ENCODE data around the gene TMEM140.

TMEM140 gene

GRCh38 chr7:135201350-135201749 lies 53.5 kb downstream of the TMEM140 start:
- H3K4me3 ChIP-seq (ENCODE audit: low read depth in 1 of 2, low read length in 2 of 2) = no peak overlapping the region
- H3K27me3 ChIP-seq (ENCODE audit: insufficient read depth, low read length, poor library complexity) = no peaks in the 10 kb centered on the region
- no peaks in the 10 kb centered on the region for H4K20me1 ChIP-seq (ENCODE audit: insufficient read depth, low read length)
- ATAC-seq (ENCODE audit: insufficient read depth, low read depth) = no peak
- no peak for DNase-seq
- H3K4me1 ChIP-seq (ENCODE audit: insufficient read depth, low read length) = no peaks in the 10 kb centered on the region
- no peak overlapping the region for H3K9ac ChIP-seq (ENCODE audit: low read depth, low read length)
- TF ChIP-seq CTCF (IDR thresholded peaks at IDR 0.05; ENCODE audit: borderline replicate concordance, extremely low read depth, low read length, poor library complexity, severe bottlenecking) = no peak
- no peak for TF ChIP-seq EZH2 (IDR thresholded peaks at IDR 0.05; ENCODE audit: borderline replicate concordance, low read depth, low read length, severe bottlenecking)
- peaks cover 35% of the 10 kb centered on the region for H3K36me3 ChIP-seq (ENCODE audit: insufficient read depth, low read length)
- no peaks in the 10 kb centered on the region for H3K9me3 ChIP-seq (ENCODE audit: insufficient read depth, low read length, severe bottlenecking)
- no peak overlapping the region for H3K4me2 ChIP-seq (ENCODE audit: insufficient read depth, low read length)
- H3K79me2 ChIP-seq (ENCODE audit: insufficient read depth, low read length) = no peaks in the 10 kb centered on the region
- no peak overlapping the region for H2AFZ ChIP-seq (ENCODE audit: low read depth, low read length)
- H3K27ac ChIP-seq (ENCODE audit: low read length) = no peak overlapping the region

DNA sequence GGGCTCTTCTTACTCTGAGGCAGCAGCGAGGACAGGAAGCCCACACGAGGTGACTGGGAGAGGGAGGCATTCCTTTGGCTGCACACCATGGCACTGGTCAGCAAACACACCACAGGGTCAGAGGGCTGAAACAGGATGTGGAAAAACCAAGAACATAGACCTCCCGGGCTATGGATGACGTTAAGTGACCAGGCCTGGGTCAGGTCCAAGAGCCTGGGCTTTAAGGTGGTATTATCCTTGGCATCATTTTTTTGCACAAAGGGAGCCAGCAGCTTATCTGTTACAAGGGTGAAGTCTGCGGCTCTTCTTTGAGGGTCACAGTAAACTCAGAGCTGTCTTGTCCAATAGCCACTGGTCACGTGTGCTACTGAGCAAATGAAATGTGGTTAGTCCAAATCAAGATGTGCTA lies 56.5 kb downstream of the TMEM140 start:
- H3K27ac ChIP-seq (ENCODE audit: low read length) = no peak overlapping the region
- no peak for ATAC-seq (ENCODE audit: insufficient read depth, low read depth)
- TF ChIP-seq CTCF (IDR thresholded peaks at IDR 0.05; ENCODE audit: borderline replicate concordance, extremely low read depth, low read length, poor library complexity, severe bottlenecking) = no peak
- no peak for TF ChIP-seq EZH2 (IDR thresholded peaks at IDR 0.05; ENCODE audit: borderline replicate concordance, low read depth, low read length, severe bottlenecking)
- H3K79me2 ChIP-seq (ENCODE audit: insufficient read depth, low read length) = no peaks in the 10 kb centered on the region
- H3K36me3 ChIP-seq (ENCODE audit: insufficient read depth, low read length) = peaks cover 16% of the 10 kb centered on the region; the same call in 1 of the 2 replicates
- H3K4me2 ChIP-seq (ENCODE audit: insufficient read depth, low read length) = no peak overlapping the region
- no peak for DNase-seq
- no peak overlapping the region for H2AFZ ChIP-seq (ENCODE audit: low read depth, low read length)
- H4K20me1 ChIP-seq (ENCODE audit: insufficient read depth, low read length) = no peaks in the 10 kb centered on the region
- no peak overlapping the region for H3K9ac ChIP-seq (ENCODE audit: low read depth, low read length)
- no peaks in the 10 kb centered on the region for H3K27me3 ChIP-seq (ENCODE audit: insufficient read depth, low read length, poor library complexity)
- H3K4me1 ChIP-seq (ENCODE audit: insufficient read depth, low read length) = no peaks in the 10 kb centered on the region
- no peak overlapping the region for H3K4me3 ChIP-seq (ENCODE audit: low read depth in 1 of 2, low read length in 2 of 2)
- H3K9me3 ChIP-seq (ENCODE audit: insufficient read depth, low read length, severe bottlenecking) = no peaks in the 10 kb centered on the region

- H3K4me1 ChIP-seq (ENCODE audit: insufficient read depth, low read length) = no peaks in the 10 kb centered on the region
- H2AFZ ChIP-seq (ENCODE audit: low read depth, low read length) = no peak overlapping the region
- no peak overlapping the region for H3K9ac ChIP-seq (ENCODE audit: low read depth, low read length)
- H3K27me3 ChIP-seq (ENCODE audit: insufficient read depth, low read length, poor library complexity) = no peaks in the 10 kb centered on the region
- DNase-seq (no peak), ATAC-seq (ENCODE audit: insufficient read depth, low read depth) (no peak)
- H3K4me3 ChIP-seq (ENCODE audit: low read depth in 1 of 2, low read length in 2 of 2) = no peak overlapping the region
- H3K9me3 ChIP-seq (ENCODE audit: insufficient read depth, low read length, severe bottlenecking) = no peaks in the 10 kb centered on the region
- no peaks in the 10 kb centered on the region for H4K20me1 ChIP-seq (ENCODE audit: insufficient read depth, low read length)
- TF ChIP-seq EZH2 (IDR thresholded peaks at IDR 0.05; ENCODE audit: borderline replicate concordance, low read depth, low read length, severe bottlenecking) (no peak), CTCF (IDR thresholded peaks at IDR 0.05; ENCODE audit: borderline replicate concordance, extremely low read depth, low read length, poor library complexity, severe bottlenecking) (no peak)
- no peak overlapping the region for H3K27ac ChIP-seq (ENCODE audit: low read length)
- H3K79me2 ChIP-seq (ENCODE audit: insufficient read depth, low read length) = no peaks in the 10 kb centered on the region
- peaks cover 16% of the 10 kb centered on the region; the same call in 1 of the 2 replicates for H3K36me3 ChIP-seq (ENCODE audit: insufficient read depth, low read length)
- H3K4me2 ChIP-seq (ENCODE audit: insufficient read depth, low read length) = no peak overlapping the region
Observed at GRCh38 chr7:135204876-135205275, 57.0 kb downstream of the TMEM140 start.

GRCh38 chr7:135205850-135206249 lies 58.0 kb downstream of the TMEM140 start:
- TF ChIP-seq EZH2 (IDR thresholded peaks at IDR 0.05; ENCODE audit: borderline replicate concordance, low read depth, low read length, severe bottlenecking) (no peak), CTCF (IDR thresholded peaks at IDR 0.05; ENCODE audit: borderline replicate concordance, extremely low read depth, low read length, poor library complexity, severe bottlenecking) (no peak)
- peaks cover 8% of the 10 kb centered on the region for H3K4me1 ChIP-seq (ENCODE audit: insufficient read depth, low read length)
- ATAC-seq (ENCODE audit: insufficient read depth, low read depth) = no peak

More at GRCh38 chr7:135205850-135206249, 58.0 kb downstream of the TMEM140 start:
- Histone ChIP-seq H3K36me3 (ENCODE audit: insufficient read depth, low read length) (peaks cover 10% of the 10 kb centered on the region; the same call in 1 of the 2 replicates), H3K4me3 (ENCODE audit: low read depth in 1 of 2, low read length in 2 of 2) (no peak overlapping the region), H3K27ac (ENCODE audit: low read length) (no peak overlapping the region), H4K20me1 (ENCODE audit: insufficient read depth, low read length) (no peaks in the 10 kb centered on the region), H3K4me2 (ENCODE audit: insufficient read depth, low read length) (no peak overlapping the region), H2AFZ (ENCODE audit: low read depth, low read length) (no peak overlapping the region), H3K27me3 (ENCODE audit: insufficient read depth, low read length, poor library complexity) (no peaks in the 10 kb centered on the region), H3K79me2 (ENCODE audit: insufficient read depth, low read length) (no peaks in the 10 kb centered on the region), H3K9me3 (ENCODE audit: insufficient read depth, low read length, severe bottlenecking) (no peaks in the 10 kb centered on the region), H3K9ac (ENCODE audit: low read depth, low read length) (no peak overlapping the region)
- no peak for DNase-seq
